ENCODE data around the gene YIF1A. TPM values are rescaled to one million over a fixed set of nuclear protein-coding genes. Genes with fewer than 3 reads are reported as not detected.

Gene YIF1A
- polyA plus RNA-seq, 2 of the 4 experiments (the other 2 are of a cell fraction), result 79.7 to 99.7 TPM

DNA sequence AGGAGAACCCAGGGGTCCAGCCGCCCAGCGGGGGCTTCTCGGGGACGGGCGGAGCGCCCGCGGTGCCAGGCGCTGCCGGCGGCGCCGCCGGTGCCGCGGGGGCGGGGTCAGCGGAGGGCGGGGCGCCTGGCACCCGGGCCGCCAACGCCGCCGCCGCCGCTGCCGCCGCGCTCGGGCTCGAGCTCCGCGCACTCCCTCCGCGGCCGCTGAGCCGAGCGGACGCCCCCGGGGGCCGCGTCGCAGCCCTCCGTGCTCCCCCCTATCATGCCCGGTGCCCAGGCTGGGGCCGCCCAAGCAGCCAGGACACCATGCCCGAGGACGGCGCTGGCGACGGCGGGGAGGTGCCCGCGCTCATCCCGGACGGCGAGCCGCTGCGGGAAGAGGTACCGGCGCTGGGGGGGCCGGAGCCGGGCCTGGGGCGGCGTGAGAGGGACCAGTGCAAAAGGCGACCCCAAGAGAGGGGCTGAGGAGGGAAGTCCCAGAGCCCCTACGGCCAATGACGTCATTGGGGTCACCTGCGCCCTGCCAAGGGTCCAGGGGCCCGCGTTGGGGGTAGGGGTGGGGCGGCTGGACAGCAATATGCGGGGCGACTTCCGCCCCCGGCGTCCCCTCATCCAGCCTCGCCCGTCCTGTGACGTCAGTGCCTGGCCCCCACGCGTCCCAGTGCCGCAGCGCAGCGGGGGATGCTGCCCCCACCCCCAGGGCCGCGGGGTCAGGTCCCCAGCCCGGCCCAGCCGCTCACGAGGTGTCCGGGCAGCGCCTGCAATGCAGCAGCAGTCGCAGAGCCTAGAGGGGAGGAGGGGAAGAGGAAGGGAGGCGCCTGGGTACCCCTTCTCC, 3.0 kb upstream of the YIF1A start, which contains the start of gene TMEM151A:
Gene TMEM151A (plus strand): TSS at position 189 of the 837 bp plus-strand sequence. CDS start 120 bp downstream, at position 309.
- peak within 1 kb of the TSS; percentile 65 for H3K4me3 ChIP-seq
- H3K4me1 ChIP-seq, result peaks cover 20% of the 10 kb centered on the region
- peak within 1 kb of the TSS; percentile 95 for H3K4me2 ChIP-seq
- ATAC-seq (no peak), FAIRE-seq (no peak), DNase-seq (ENCODE audit: low read depth in 1 of 2, low spot score in 1 of 2) (no peak)
- peak within 1 kb of the TSS; percentile 57 to 88; a peak in 5 of 6 replicates for H3K27ac ChIP-seq
- H3K9me3 ChIP-seq, result no peaks in the 10 kb centered on the region
- CTCF ChIA-PET, result interaction anchor here (0.8 to 8.3 kb wide), 7 partner anchors 10 to 71 kb away, joined by 3 to 63 read pairs (median 4); partner anchors contain the start of gene RIN1
- 0% methylated on average over 6 of the region's 95 CpGs for WGBS (ENCODE audit: missing lambda C conversion rate)
- TF ChIP-seq, protein P1, sequence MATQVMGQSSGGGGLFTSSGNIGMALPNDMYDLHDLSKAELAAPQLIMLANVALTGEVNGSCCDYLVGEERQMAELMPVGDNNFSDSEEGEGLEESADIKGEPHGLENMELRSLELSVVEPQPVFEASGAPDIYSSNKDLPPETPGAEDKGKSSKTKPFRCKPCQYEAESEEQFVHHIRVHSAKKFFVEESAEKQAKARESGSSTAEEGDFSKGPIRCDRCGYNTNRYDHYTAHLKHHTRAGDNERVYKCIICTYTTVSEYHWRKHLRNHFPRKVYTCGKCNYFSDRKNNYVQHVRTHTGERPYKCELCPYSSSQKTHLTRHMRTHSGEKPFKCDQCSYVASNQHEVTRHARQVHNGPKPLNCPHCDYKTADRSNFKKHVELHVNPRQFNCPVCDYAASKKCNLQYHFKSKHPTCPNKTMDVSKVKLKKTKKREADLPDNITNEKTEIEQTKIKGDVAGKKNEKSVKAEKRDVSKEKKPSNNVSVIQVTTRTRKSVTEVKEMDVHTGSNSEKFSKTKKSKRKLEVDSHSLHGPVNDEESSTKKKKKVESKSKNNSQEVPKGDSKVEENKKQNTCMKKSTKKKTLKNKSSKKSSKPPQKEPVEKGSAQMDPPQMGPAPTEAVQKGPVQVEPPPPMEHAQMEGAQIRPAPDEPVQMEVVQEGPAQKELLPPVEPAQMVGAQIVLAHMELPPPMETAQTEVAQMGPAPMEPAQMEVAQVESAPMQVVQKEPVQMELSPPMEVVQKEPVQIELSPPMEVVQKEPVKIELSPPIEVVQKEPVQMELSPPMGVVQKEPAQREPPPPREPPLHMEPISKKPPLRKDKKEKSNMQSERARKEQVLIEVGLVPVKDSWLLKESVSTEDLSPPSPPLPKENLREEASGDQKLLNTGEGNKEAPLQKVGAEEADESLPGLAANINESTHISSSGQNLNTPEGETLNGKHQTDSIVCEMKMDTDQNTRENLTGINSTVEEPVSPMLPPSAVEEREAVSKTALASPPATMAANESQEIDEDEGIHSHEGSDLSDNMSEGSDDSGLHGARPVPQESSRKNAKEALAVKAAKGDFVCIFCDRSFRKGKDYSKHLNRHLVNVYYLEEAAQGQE (IDR thresholded peaks at IDR 0.05), result no peak
- TF ChIP-seq HES2 (IDR thresholded peaks at IDR 0.05) (no peak), KDM1A (IDR thresholded peaks at IDR 0.05; ENCODE audit: low read depth) (no peak), EHF (CRISPR knock-in tag; IDR thresholded peaks at IDR 0.05) (no peak), BCL3 (IDR thresholded peaks at IDR 0.05) (no peak), RAD21 (conservative IDR thresholded peaks at IDR 0.05 in 1 of 2, IDR thresholded peaks at IDR 0.05 in 1 of 2) (no peak), CHD2 (IDR thresholded peaks at IDR 0.05; ENCODE audit: low read length, partially characterized antibody) (no peak), MAZ (IDR thresholded peaks at IDR 0.05; ENCODE audit: borderline replicate concordance, low read depth, low read length) (no peak), ESRRA (IDR thresholded peaks at IDR 0.05; ENCODE audit: borderline replicate concordance, low read length) (no peak), CHD4 (IDR thresholded peaks at IDR 0.05; ENCODE audit: borderline replicate concordance) (no peak), ZSCAN20 (CRISPR knock-in tag; IDR thresholded peaks at IDR 0.05) (no peak), HOXB13 (CRISPR knock-in tag; IDR thresholded peaks at IDR 0.05; ENCODE audit: low read depth) (no peak), NFE2L2 (conservative IDR thresholded peaks at IDR 0.05; ENCODE audit: low read length) (no peak), POLR2AphosphoS2 (conservative IDR thresholded peaks at IDR 0.05; ENCODE audit: low read length) (no peak)
- POLR2A ChIA-PET, result no interaction called here

- WGBS (ENCODE audit: missing lambda C conversion rate), result 69% methylated on average over 6 of the region's 16 CpGs
- ATAC-seq, result no peak
- Histone ChIP-seq H3K4me2 (peak overlapping the region; percentile 95), H3K4me3 (peak overlapping the region; percentile 65), H3K4me1 (peaks cover 20% of the 10 kb centered on the region), H3K9me3 (no peaks in the 10 kb centered on the region), H3K27ac (peak overlapping the region in 1 of 2 experiments; percentile 88; a peak in 4 of 6 replicates)
- CTCF ChIA-PET, result interaction anchor here (0.8 to 8.3 kb wide), 7 partner anchors 10 to 72 kb away, joined by 3 to 63 read pairs (median 4); partner anchors contain the start of gene RIN1
- no peak for FAIRE-seq
- DNase-seq (ENCODE audit: low read depth in 1 of 2, low spot score in 1 of 2), result no peak
- TF ChIP-seq CEBPB (IDR thresholded peaks at IDR 0.05) (no peak), MAFK (IDR thresholded peaks at IDR 0.05; ENCODE audit: partially characterized antibody) (no peak), JUN (IDR thresholded peaks at IDR 0.05) (no peak), RFX5 (IDR thresholded peaks at IDR 0.05) (no peak), NFE2L2 (conservative IDR thresholded peaks at IDR 0.05; ENCODE audit: low read length) (no peak), RCOR1 (IDR thresholded peaks at IDR 0.05; ENCODE audit: low read depth, low read length) (no peak), PHF8 (IDR thresholded peaks at IDR 0.05; ENCODE audit: borderline replicate concordance, low read depth) (no peak), FOXS1 (CRISPR knock-in tag; IDR thresholded peaks at IDR 0.05) (no peak)
- POLR2A ChIA-PET, result no interaction called here
These were observed 2.4 kb upstream of the YIF1A start for GRCh38 chr11:66291303-66291705.
